MCF 10A (cell line): ENCODE measurements around the gene TLNRD1. TPM values are rescaled to one million over a fixed set of nuclear protein-coding genes. Genes with fewer than 3 reads are reported as not detected.

ENCODE experiments used
- BruUV-seq: library from RNA; stranded (reverse); fragments of 400-500 nt; replicated peaks from 2 replicates; lab custom pipeline; 2021; lab: Mats Ljungman, UMichigan
- CTCF ChIA-PET: fragments of 300-600 bp; sonication (Branson Sonifier 250); formaldehyde crosslinking; extraction: SDS; loops from one replicate; lab custom pipeline; 2021; ENCODE audit warnings: antibody characterized with exemption, inconsistent platforms; lab: Yijun Ruan, JAX
- POLR2A ChIA-PET: fragments of 300-600, 350-650 bp; sonication (Branson Sonifier 250); formaldehyde crosslinking; extraction: SDS; loops from one replicate; lab custom pipeline; 2020; ENCODE audit warnings: antibody characterized with exemption, inconsistent platforms; lab: Yijun Ruan, JAX
- DNase-seq: peaks from one replicate; pipeline ENCODE4 v3.0.0-alpha.2; 2018; ENCODE audit not compliant: unreplicated experiment
- H3K27ac Mint-ChIP-seq: one replicate; pipeline ENCODE4 v1.8.0; 2022; ENCODE audit warnings: mild to moderate bottlenecking, low read depth, mixed read lengths; ENCODE audit not compliant: unreplicated experiment
- H3K27me3 Mint-ChIP-seq: one replicate; pipeline ENCODE4 v1.8.0; 2022; ENCODE audit warnings: mixed read lengths; ENCODE audit not compliant: insufficient read depth, unreplicated experiment
- H3K36me3 Mint-ChIP-seq: one replicate; pipeline ENCODE4 v1.8.0; 2022; ENCODE audit warnings: mild to moderate bottlenecking, moderate library complexity, mixed read lengths; ENCODE audit not compliant: insufficient read depth, unreplicated experiment
- H3K4me1 Mint-ChIP-seq: one replicate; pipeline ENCODE4 v1.8.0; 2022; ENCODE audit warnings: mixed read lengths; ENCODE audit not compliant: insufficient read depth, unreplicated experiment
- H3K4me3 Mint-ChIP-seq: one replicate; pipeline ENCODE4 v1.8.0; 2022; ENCODE audit warnings: mild to moderate bottlenecking, moderate library complexity, mixed read lengths; ENCODE audit not compliant: unreplicated experiment
- H3K9me3 Mint-ChIP-seq: one replicate; pipeline ENCODE4 v1.8.0; 2022; ENCODE audit warnings: mixed read lengths; ENCODE audit not compliant: unreplicated experiment
- CTCF ChIP-seq: fragments of 200-600 bp; IDR thresholded peaks from one replicate; pipeline ENCODE4 v1.8.0; 2022; ENCODE audit warnings: antibody characterized with exemption, mild to moderate bottlenecking; ENCODE audit not compliant: unreplicated experiment
- intact Hi-C: fragments of 100-400 bp; cut with micrococcal nuclease; formaldehyde crosslinking; loops from 2 replicates; pipeline ENCODE4 v1.14.1; 2022
- total RNA-seq: library from RNA; stranded (reverse); gene quantifications from 2 replicates; pipeline ENCODE4 v1.2.3, GENCODE V29; 2022

The TLNRD1 gene
- total RNA-seq, 1 experiment from 2014 or later = 17.1 TPM

- Mint-ChIP-seq H3K4me3 (no peak overlapping the region), H3K27ac (no peak overlapping the region), H3K4me1 (peaks cover 15% of the 10 kb centered on the region), H3K27me3 (no peaks in the 10 kb centered on the region), H3K36me3 (no peaks in the 10 kb centered on the region), H3K9me3 (no peaks in the 10 kb centered on the region)
- POLR2A ChIA-PET = no interaction called here
- intact Hi-C loops = no loop called here
- DNase-seq = no peak
- CTCF ChIA-PET = interaction anchor here (1.4 kb wide), 1 partner anchor 225 kb away, joined by 6 read pairs; no protein-coding TSS in a partner anchor
- no TSS peak for BruUV-seq
- TF ChIP-seq CTCF = no peak
Measured at GRCh38 chr15:81040757-81041156, 40.0 kb downstream of the TLNRD1 start.

DNA sequence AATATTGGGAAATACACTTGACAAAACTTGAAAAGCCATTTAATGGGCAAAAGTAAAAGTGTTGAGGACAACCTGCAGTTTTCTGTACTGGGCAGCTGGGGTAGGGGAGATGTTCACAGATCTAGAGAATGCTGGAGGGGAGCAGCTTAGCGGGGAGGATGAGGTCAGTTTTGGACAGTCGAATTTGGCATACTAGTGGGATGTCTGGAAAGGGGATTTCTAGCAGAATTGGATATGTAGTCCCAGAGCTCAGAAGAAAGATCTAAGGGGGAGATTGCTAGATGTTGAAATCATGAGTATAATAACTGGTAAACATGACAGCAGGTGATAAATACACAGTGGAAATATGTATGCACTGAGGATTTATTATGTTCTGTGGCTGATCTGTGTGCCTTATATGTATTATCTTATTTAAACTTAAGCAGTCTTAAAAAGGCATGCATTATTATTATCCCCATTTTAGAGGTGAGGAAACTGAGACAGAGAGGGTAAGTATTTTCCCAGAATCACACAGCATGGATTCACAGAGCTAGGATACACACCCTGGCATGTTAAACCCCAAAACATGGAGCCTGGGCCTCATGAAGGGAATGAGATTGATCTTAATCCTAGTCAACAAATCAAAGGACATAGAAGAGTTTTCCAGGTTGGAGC lies 42.7 kb downstream of the TLNRD1 start:
- Mint-ChIP-seq H3K27me3 (no peaks in the 10 kb centered on the region), H3K36me3 (no peaks in the 10 kb centered on the region), H3K4me1 (peaks cover 11% of the 10 kb centered on the region), H3K27ac (no peak overlapping the region), H3K4me3 (no peak overlapping the region), H3K9me3 (no peaks in the 10 kb centered on the region)
- intact Hi-C loops = no loop called here
- ChIA-PET CTCF (interaction anchor here (0.9 kb wide), 1 partner anchor 222 kb away, joined by 5 read pairs; no protein-coding TSS in a partner anchor), POLR2A (interaction anchor here (0.6 kb wide), 1 partner anchor 70 kb away, joined by 3 read pairs; no protein-coding TSS in a partner anchor)
- no peak for DNase-seq
- TF ChIP-seq CTCF = no peak
- no TSS peak for BruUV-seq

DNA sequence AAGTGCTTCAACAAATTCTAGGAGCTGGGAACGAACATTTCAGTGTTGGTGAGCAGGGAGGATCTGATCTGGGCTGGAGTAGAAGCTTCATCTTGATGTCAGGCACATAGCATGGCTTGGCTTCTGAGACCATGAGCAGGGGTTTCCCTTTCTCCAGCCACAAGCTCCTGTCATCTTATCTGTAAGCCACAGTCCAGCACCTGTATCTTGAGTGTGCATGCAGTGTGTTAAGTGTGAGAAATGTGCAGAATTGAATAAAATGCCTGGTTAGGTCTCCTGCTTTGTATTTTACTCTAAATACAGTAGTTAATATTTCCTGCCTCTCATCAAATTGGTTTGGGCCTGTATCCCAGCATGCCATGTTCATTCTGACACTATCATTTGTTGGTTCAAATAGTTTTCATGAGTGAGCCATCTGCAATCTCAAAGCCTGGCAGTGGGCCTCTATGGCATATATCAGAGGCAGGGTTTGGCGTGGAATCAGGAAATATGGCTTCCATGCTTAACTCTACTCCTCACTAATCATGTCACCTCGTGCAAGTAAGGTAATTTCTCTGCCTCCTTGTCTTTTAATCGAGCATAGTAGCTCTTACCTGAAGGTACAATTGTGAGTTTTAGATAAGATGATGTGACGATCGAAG lies 43.3 kb downstream of the TLNRD1 start:
- no peak for TF ChIP-seq CTCF
- Mint-ChIP-seq H3K4me3 (no peak overlapping the region), H3K36me3 (no peaks in the 10 kb centered on the region), H3K27ac (no peak overlapping the region), H3K9me3 (no peaks in the 10 kb centered on the region), H3K4me1 (peaks cover 5% of the 10 kb centered on the region), H3K27me3 (no peaks in the 10 kb centered on the region)
- POLR2A ChIA-PET = interaction anchor here (0.6 kb wide), 1 partner anchor 70 kb away, joined by 3 read pairs; no protein-coding TSS in a partner anchor
- no TSS peak for BruUV-seq
- DNase-seq = no peak
- CTCF ChIA-PET = interaction anchor here (0.9 kb wide), 1 partner anchor 222 kb away, joined by 5 read pairs; no protein-coding TSS in a partner anchor
- intact Hi-C loops = no loop called here

- Mint-ChIP-seq H3K27ac (no peak overlapping the region), H3K36me3 (no peaks in the 10 kb centered on the region), H3K4me3 (no peak overlapping the region), H3K4me1 (no peaks in the 10 kb centered on the region), H3K27me3 (no peaks in the 10 kb centered on the region), H3K9me3 (no peaks in the 10 kb centered on the region)
- intact Hi-C loops = no loop called here
- no peak for TF ChIP-seq CTCF
- no peak for DNase-seq
- BruUV-seq = no TSS peak
- ChIA-PET CTCF (interaction anchor here (1.1 kb wide), 1 partner anchor 10 kb away, joined by 4 read pairs; no protein-coding TSS in a partner anchor), POLR2A (interaction anchor here (0.7 kb wide), 1 partner anchor 56 kb away, joined by 4 read pairs; no protein-coding TSS in a partner anchor)
Measured at GRCh38 chr15:81046290-81046689, 45.6 kb downstream of the TLNRD1 start.
